Mammary epithelial cell (primary cell): ENCODE data around the gene THADA.

Experiments used
- CTCF ChIP-seq, 2 donors: IDR thresholded peaks in 1 of 2; conservative IDR thresholded peaks in 1 of 2; 2 replicates each; pipeline ENCODE4 v1.5.1; 2011 to 2012; ENCODE audit warnings: inconsistent platforms in 2 of 2, low read length in 2 of 2, mild to moderate bottlenecking in 2 of 2, control low read depth in 1 of 2, low read depth in 1 of 2; ENCODE audit not compliant: insufficient read depth in 1 of 2; ENCODE audit errors: extremely low read depth in 1 of 2
- EZH2 ChIP-seq: IDR thresholded peaks from 2 replicates; pipeline ENCODE4 v1.6.1; 2012; ENCODE audit warnings: low read length, inconsistent platforms, borderline replicate concordance

- TF ChIP-seq CTCF (conservative IDR thresholded peaks at IDR 0.05 in 1 of 2, IDR thresholded peaks at IDR 0.05 in 1 of 2; ENCODE audit: extremely low read depth in 1 of 2, insufficient read depth in 1 of 2, low read depth in 1 of 2, low read length in 2 of 2) (no peak), EZH2 (no peak)
Observed at GRCh38 chr2:43391878-43392215, 204.0 kb downstream of the THADA start.
